ENCODE data around the gene TMEM141.
"Not testable (repeated sequence)": the region's sequence is repeated elsewhere in the genome, so short reads cannot be mapped to it uniquely, and the experiment has no call there.

Gene TMEM141

DNA sequence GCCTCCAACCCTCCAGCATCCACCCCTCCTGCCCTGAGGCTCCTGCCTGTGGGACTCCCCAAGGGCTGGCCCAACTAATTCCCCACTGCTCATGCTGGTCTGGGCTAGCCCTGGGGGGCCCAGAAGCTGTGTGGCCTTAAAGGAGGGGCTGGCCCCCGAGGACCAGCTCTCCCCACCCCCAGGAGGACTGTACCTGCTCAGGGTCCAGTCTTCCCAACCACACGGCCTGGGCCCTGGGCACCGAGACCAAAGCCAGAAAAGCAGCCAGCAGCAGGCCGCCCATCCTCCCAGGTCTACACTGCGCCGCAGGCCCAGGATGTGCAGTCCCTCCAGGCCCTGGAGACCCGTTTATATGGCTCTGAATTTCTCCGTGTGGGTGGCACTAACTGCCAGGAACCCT is 42.9 kb upstream of the TMEM141 start, which contains the start of gene LCN6:
Gene LCN6, minus strand, starts transcription at position 325 of the 400 bp plus-strand sequence. Its CDS starts 42 bp downstream, at position 283.
- Histone ChIP-seq H3K4me1 (ENCODE audit: control insufficient read depth in 1 of 2, insufficient read depth in 2 of 2, low read length in 2 of 2) (peaks cover 0 to 4% of the 10 kb centered on the region in 2 donors), H3K9me3 (ENCODE audit: control insufficient read depth in 1 of 2, low read length in 2 of 2) (peaks cover 0 to 10% of the 10 kb centered on the region in 2 donors), H3K27ac (ENCODE audit: low read length) (no peak within 1 kb of the TSS), H3K36me3 (ENCODE audit: control insufficient read depth in 1 of 2, insufficient read depth in 2 of 2, low read length in 2 of 2) (no peaks in the 10 kb centered on the region), H3K4me3 (ENCODE audit: low read depth in 1 of 2, low read length in 2 of 2) (no peak within 1 kb of the TSS), H3K27me3 (ENCODE audit: low read depth, low read length) (no peaks in the 10 kb centered on the region)

GRCh38 chr9:136748666-136749611 is 42.2 kb upstream of the TMEM141 start:
- Histone ChIP-seq H3K27me3 (ENCODE audit: low read depth, low read length) (no peaks in the 10 kb centered on the region), H3K9me3 (ENCODE audit: control insufficient read depth in 1 of 2, low read length in 2 of 2) (peaks cover 0 to 10% of the 10 kb centered on the region in 2 donors), H3K4me3 (ENCODE audit: low read depth in 1 of 2, low read length in 2 of 2) (no peak overlapping the region), H3K27ac (ENCODE audit: low read length) (no peak overlapping the region), H3K4me1 (ENCODE audit: control insufficient read depth in 1 of 2, insufficient read depth in 2 of 2, low read length in 2 of 2) (peaks cover 0 to 4% of the 10 kb centered on the region in 2 donors), H3K36me3 (ENCODE audit: control insufficient read depth in 1 of 2, insufficient read depth in 2 of 2, low read length in 2 of 2) (no peaks in the 10 kb centered on the region)

- H3K4me1 ChIP-seq (ENCODE audit: control insufficient read depth in 1 of 2, insufficient read depth in 2 of 2, low read length in 2 of 2), result peaks cover 0 to 4% of the 10 kb centered on the region in 2 donors
- peaks cover 0 to 12% of the 10 kb centered on the region in 2 donors for H3K9me3 ChIP-seq (ENCODE audit: control insufficient read depth in 1 of 2, low read length in 2 of 2)
- no peaks in the 10 kb centered on the region for H3K27me3 ChIP-seq (ENCODE audit: low read depth, low read length)
- no peak overlapping the region for H3K4me3 ChIP-seq (ENCODE audit: low read depth in 1 of 2, low read length in 2 of 2)
- no peak overlapping the region for H3K27ac ChIP-seq (ENCODE audit: low read length)
- no peaks in the 10 kb centered on the region for H3K36me3 ChIP-seq (ENCODE audit: control insufficient read depth in 1 of 2, insufficient read depth in 2 of 2, low read length in 2 of 2)
Observed at GRCh38 chr9:136750526-136750925, 40.6 kb upstream of the TMEM141 start.

DNA sequence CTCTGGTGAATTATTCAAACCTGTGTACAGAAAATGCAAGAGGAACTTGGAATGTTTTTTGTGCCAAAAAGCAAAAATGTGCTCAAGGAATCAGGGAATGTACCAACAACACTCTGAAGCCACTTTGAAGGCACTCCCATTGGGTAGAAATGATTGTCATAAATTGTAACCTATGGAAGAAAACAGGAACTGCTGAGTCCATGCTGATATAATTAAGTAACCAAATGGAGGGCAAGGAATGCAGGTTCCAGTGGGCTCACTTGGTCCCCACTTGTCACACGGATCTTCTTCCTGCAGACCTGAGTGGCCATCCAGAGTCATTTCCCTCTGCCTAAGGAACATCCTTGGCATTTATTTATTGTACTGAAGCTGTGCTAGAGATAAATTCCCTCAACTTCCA is 39.9 kb upstream of the TMEM141 start:
- no peak overlapping the region for H3K27ac ChIP-seq (ENCODE audit: low read length)
- H3K27me3 ChIP-seq (ENCODE audit: low read depth, low read length), result no peaks in the 10 kb centered on the region
- H3K4me3 ChIP-seq (ENCODE audit: low read depth in 1 of 2, low read length in 2 of 2), result no peak overlapping the region
- no peaks in the 10 kb centered on the region for H3K36me3 ChIP-seq (ENCODE audit: control insufficient read depth in 1 of 2, insufficient read depth in 2 of 2, low read length in 2 of 2)
- H3K4me1 ChIP-seq (ENCODE audit: control insufficient read depth in 1 of 2, insufficient read depth in 2 of 2, low read length in 2 of 2), result peaks cover 0 to 4% of the 10 kb centered on the region in 2 donors
- H3K9me3 ChIP-seq (ENCODE audit: control insufficient read depth in 1 of 2, low read length in 2 of 2), result peaks cover 0 to 14% of the 10 kb centered on the region in 2 donors

DNA sequence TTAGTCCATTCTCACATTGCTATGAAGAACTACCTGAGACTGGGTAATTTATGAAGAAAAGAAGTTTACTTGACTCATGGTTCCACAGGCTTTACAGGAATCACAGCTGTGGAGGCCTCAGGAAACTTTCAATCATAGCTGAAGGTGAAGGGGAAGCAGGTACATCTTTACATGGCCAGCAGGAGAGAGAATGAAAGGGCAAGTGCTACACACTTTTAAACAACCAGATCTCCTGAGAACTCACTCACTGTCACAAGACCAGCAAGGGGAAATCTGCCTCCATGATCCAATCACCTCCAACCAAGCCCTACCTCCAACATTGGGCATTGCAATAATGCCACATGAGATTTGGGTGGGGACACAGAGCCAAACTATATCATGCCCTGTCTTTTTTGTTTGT is 39.3 kb upstream of the TMEM141 start:
- peaks cover 0 to 14% of the 10 kb centered on the region in 2 donors for H3K9me3 ChIP-seq (ENCODE audit: control insufficient read depth in 1 of 2, low read length in 2 of 2)
- H3K4me1 ChIP-seq (ENCODE audit: control insufficient read depth in 1 of 2, insufficient read depth in 2 of 2, low read length in 2 of 2), result peaks cover 0 to 4% of the 10 kb centered on the region in 2 donors
- no peaks in the 10 kb centered on the region for H3K27me3 ChIP-seq (ENCODE audit: low read depth, low read length)
- H3K27ac ChIP-seq (ENCODE audit: low read length), result no peak overlapping the region
- no peaks in the 10 kb centered on the region for H3K36me3 ChIP-seq (ENCODE audit: control insufficient read depth in 1 of 2, insufficient read depth in 2 of 2, low read length in 2 of 2)
- no peak overlapping the region for H3K4me3 ChIP-seq (ENCODE audit: low read depth in 1 of 2, low read length in 2 of 2)

- H3K27ac ChIP-seq (ENCODE audit: low read length), result no peak overlapping the region
- H3K4me3 ChIP-seq (ENCODE audit: low read depth in 1 of 2, low read length in 2 of 2), result no peak overlapping the region
- H3K4me1 ChIP-seq (ENCODE audit: control insufficient read depth in 1 of 2, insufficient read depth in 2 of 2, low read length in 2 of 2), result peaks cover 0 to 4% of the 10 kb centered on the region in 2 donors
- H3K9me3 ChIP-seq (ENCODE audit: control insufficient read depth in 1 of 2, low read length in 2 of 2), result peaks cover 0 to 14% of the 10 kb centered on the region in 2 donors
- H3K27me3 ChIP-seq (ENCODE audit: low read depth, low read length), result no peaks in the 10 kb centered on the region
- H3K36me3 ChIP-seq (ENCODE audit: control insufficient read depth in 1 of 2, insufficient read depth in 2 of 2, low read length in 2 of 2), result no peaks in the 10 kb centered on the region
Observed at GRCh38 chr9:136753371-136754058, 37.6 kb upstream of the TMEM141 start.

DNA sequence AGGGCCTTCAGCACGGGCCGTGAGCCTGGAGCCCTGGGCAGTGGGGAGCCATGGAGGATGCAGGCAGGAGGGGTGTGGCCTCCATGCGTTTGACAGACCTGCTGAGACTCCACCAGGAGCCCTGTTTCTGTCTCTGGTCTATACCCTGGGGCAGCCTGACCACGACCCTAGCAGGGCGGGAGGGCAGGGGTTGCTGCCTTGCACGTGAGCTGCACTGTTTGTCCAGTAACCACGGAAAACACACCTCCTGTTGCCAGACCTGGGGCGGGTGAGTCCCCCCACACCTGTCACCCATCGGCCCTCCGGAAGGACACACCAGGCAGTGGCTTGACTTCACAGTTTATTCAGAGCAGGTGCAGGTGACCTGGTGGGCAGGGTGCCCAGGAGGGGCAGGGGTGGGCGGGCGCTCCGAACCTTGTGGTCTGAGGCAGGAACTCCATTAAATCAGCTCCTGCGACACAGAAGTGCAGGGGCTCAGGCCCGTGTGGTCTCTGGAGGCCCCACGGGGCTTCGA is 37.0 kb upstream of the TMEM141 start:
- Histone ChIP-seq H3K36me3 (ENCODE audit: control insufficient read depth in 1 of 2, insufficient read depth in 2 of 2, low read length in 2 of 2) (no peaks in the 10 kb centered on the region), H3K4me1 (ENCODE audit: control insufficient read depth in 1 of 2, insufficient read depth in 2 of 2, low read length in 2 of 2) (peaks cover 0 to 4% of the 10 kb centered on the region in 2 donors), H3K4me3 (ENCODE audit: low read depth in 1 of 2, low read length in 2 of 2) (no peak overlapping the region)

DNA sequence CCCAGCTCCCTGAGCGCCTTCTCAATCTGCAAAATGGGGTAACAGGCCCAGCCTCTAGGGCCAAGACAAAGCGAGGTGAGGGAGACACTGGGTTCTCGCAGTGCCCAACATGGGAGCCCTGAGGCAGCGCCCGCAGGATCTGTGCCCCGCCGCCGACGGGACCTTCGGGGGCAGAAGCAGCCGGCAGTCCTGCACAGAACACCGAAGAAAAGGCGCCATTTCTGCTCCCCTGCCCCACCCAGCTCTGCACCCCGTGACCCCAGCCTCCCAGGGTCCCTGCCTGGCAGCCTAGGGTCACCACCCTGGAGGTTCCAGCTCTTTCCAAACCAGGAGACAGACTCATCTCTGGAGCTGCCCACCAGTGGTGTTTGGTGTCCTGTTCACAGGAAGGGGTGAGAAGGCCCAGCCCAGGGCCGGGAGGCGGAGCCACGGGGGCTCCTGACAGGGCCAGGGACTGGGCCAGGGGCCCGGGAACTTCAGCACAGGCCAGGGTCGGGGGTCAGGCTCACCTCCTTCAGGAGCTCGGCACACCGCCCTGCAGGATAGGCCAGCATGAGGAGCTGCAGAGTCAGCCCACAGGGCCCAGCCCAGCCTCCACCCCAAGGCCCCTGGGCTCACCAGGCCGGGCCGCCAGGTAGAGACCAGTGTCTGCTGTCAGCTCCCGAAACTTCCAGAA is 36.4 kb upstream of the TMEM141 start:
- Histone ChIP-seq H3K27ac (ENCODE audit: low read length) (no peak overlapping the region), H3K4me1 (ENCODE audit: control insufficient read depth in 1 of 2, insufficient read depth in 2 of 2, low read length in 2 of 2) (no peaks in the 10 kb centered on the region), H3K36me3 (ENCODE audit: control insufficient read depth in 1 of 2, insufficient read depth in 2 of 2, low read length in 2 of 2) (no peaks in the 10 kb centered on the region), H3K4me3 (ENCODE audit: low read depth in 1 of 2, low read length in 2 of 2) (no peak overlapping the region), H3K9me3 (ENCODE audit: control insufficient read depth in 1 of 2, low read length in 2 of 2) (peaks cover 0 to 14% of the 10 kb centered on the region in 2 donors), H3K27me3 (ENCODE audit: low read depth, low read length) (no peaks in the 10 kb centered on the region)

More for the DNA sequence above, 37.0 kb upstream of the TMEM141 start:
- H3K27ac ChIP-seq (ENCODE audit: low read length), result no peak overlapping the region
- peaks cover 0 to 14% of the 10 kb centered on the region in 2 donors for H3K9me3 ChIP-seq (ENCODE audit: control insufficient read depth in 1 of 2, low read length in 2 of 2)
- no peaks in the 10 kb centered on the region for H3K27me3 ChIP-seq (ENCODE audit: low read depth, low read length)

GRCh38 chr9:136755302-136756133 is 35.6 kb upstream of the TMEM141 start:
- not testable (repeated sequence) for H3K27me3 ChIP-seq (ENCODE audit: low read depth, low read length)

DNA sequence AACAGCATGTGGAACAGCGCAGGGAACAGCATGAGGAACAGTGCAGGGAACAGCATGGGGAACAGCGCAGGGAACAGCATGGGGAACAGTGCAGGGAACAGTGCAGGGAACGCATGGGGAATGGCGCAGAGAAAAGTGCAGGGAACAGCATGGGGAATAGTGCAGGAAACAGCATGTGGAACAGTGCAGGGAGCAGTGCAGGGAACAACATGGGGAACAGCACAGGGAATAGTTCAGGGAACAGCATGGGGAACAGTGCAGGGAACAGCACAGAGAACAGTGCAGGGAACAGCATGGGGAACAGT is 35.1 kb upstream of the TMEM141 start:
- Histone ChIP-seq H3K27ac (ENCODE audit: low read length) (no peak overlapping the region), H3K4me3 (ENCODE audit: low read depth in 1 of 2, low read length in 2 of 2) (no peak overlapping the region), H3K4me1 (ENCODE audit: control insufficient read depth in 1 of 2, insufficient read depth in 2 of 2, low read length in 2 of 2) (peaks cover 0 to 7% of the 10 kb centered on the region in 2 donors), H3K9me3 (ENCODE audit: control insufficient read depth in 1 of 2, low read length in 2 of 2) (peaks cover 0 to 14% of the 10 kb centered on the region in 2 donors), H3K27me3 (ENCODE audit: low read depth, low read length) (no peaks in the 10 kb centered on the region), H3K36me3 (ENCODE audit: control insufficient read depth in 1 of 2, insufficient read depth in 2 of 2, low read length in 2 of 2) (no peaks in the 10 kb centered on the region)

More at GRCh38 chr9:136755302-136756133, 35.6 kb upstream of the TMEM141 start:
- not testable (repeated sequence) for H3K4me1 ChIP-seq (ENCODE audit: control insufficient read depth in 1 of 2, insufficient read depth in 2 of 2, low read length in 2 of 2); H3K4me3 ChIP-seq (ENCODE audit: low read depth in 1 of 2, low read length in 2 of 2); H3K27ac ChIP-seq (ENCODE audit: low read length); H3K36me3 ChIP-seq (ENCODE audit: control insufficient read depth in 1 of 2, insufficient read depth in 2 of 2, low read length in 2 of 2)
- peaks cover 0 to 14% of the 10 kb centered on the region in 2 donors for H3K9me3 ChIP-seq (ENCODE audit: control insufficient read depth in 1 of 2, low read length in 2 of 2)

All from muscle layer of duodenum (tissue), 2 donors.